Upper lobe of left lung (tissue), 6 donors: ENCODE data around the gene DERA. TPM values are rescaled to one million over a fixed set of nuclear protein-coding genes. Genes with fewer than 3 reads are reported as not detected.
"Not testable (repeated sequence)": the region's sequence is repeated elsewhere in the genome, so short reads cannot be mapped to it uniquely, and the experiment has no call there.

Experiments
- ATAC-seq, 2 donors: fragments of 200-7000 bp; cut with Tn5 transposase; one replicate each; pipeline ENCODE4 v1.9.1; 2022; ENCODE audit warnings: mild to moderate bottlenecking in 2 of 2, moderate library complexity in 2 of 2; ENCODE audit not compliant: low FRiP score in 2 of 2
- DNase-seq, 2 donors: peaks; one replicate each; pipeline ENCODE4 v3.0.0-alpha.2; 2019 to 2020
- H3K27ac ChIP-seq, 4 donors: fragments of 200-600 bp; sonication (generic); one replicate each; pipeline ENCODE4 v1.5.1; 2016 to 2019
- H3K27me3 ChIP-seq, 4 donors: fragments of 200-600 bp; sonication (generic); one replicate each; pipeline ENCODE4 v1.5.1; 2017 to 2019
- H3K36me3 ChIP-seq, 4 donors: fragments of 200-600 bp; sonication (generic); one replicate each; pipeline ENCODE4 v1.5.1; 2016 to 2019
- H3K4me1 ChIP-seq, 4 donors: fragments of 200-600 bp; sonication (generic); one replicate each; pipeline ENCODE4 v1.5.1; 2018 to 2019
- H3K4me3 ChIP-seq, 4 donors: fragments of 200-600 bp; sonication (generic); one replicate each; pipeline ENCODE4 v1.5.1; 2017 to 2019; ENCODE audit warnings: mild to moderate bottlenecking in 2 of 4, moderate library complexity in 1 of 4
- H3K9me3 ChIP-seq, 4 donors: fragments of 200-600 bp; sonication (generic); one replicate each; pipeline ENCODE4 v1.5.1; 2018 to 2019
- EP300 ChIP-seq, 4 donors: sonication (generic); formaldehyde crosslinking; IDR thresholded peaks; one replicate each; pipeline ENCODE4 v1.5.1; 2017; ENCODE audit warnings: antibody characterized with exemption in 4 of 4, control low read depth in 2 of 4
- POLR2A ChIP-seq, 4 donors: fragments of 450-650 bp; IDR thresholded peaks; one replicate each; pipeline ENCODE4 v1.5.1; 2016 to 2017; ENCODE audit warnings: antibody characterized with exemption in 4 of 4, mild to moderate bottlenecking in 2 of 4
- POLR2AphosphoS5 ChIP-seq, 2 donors: sonication (generic); formaldehyde crosslinking; IDR thresholded peaks; one replicate each; pipeline ENCODE4 v1.5.1; 2017; ENCODE audit warnings: antibody characterized with exemption in 2 of 2
- WGBS, 2 donors: methylation state at CpG; one replicate each; pipeline ENCODE4 v1.1.5; 2017 to 2018; 5-methylcytosine and 5-hydroxymethylcytosine counted together
- total RNA-seq, 6 donors: library from RNA; depleted of rRNA in 4 of 6; stranded (reverse); fragments of >200 nt in 4 of 6; gene quantifications; one replicate each; pipeline versions ENCODE4 v1.1.0 to v1.2.1, GENCODE V29; 2016 to 2021
- TF ChIP-seq, protein P1 (sequence below), 6 experiments: fragments of 450-650 bp in 4 of 6; fragments of 200-600 bp in 2 of 6; sonication (generic) in 2 of 6; IDR thresholded peaks; one replicate each; pipeline ENCODE4 v1.5.1; 2016 to 2019; ENCODE audit warnings: antibody characterized with exemption in 6 of 6
- donor health status: DM: no; HTN: no; CAD: no; lungs with moderate emphysema.
- donor health status: DM: no; HTN: yes; CAD: no; lungs with severe emphysema.

The DERA gene
- total RNA-seq, 6 donors from 2014 or later = 13.6 to 63.8 (median 39.2) TPM

- Histone ChIP-seq H3K4me3 (no peak overlapping the region), H3K9me3 (peaks cover 0 to 9% (median 0%) of the 10 kb centered on the region in 4 donors), H3K27ac (no peak overlapping the region), H3K27me3 (no peaks in the 10 kb centered on the region), H3K4me1 (no peaks in the 10 kb centered on the region), H3K36me3 (no peaks in the 10 kb centered on the region)
- TF ChIP-seq EP300 (IDR thresholded peaks at IDR 0.05) (no peak), POLR2A (IDR thresholded peaks at IDR 0.05) (no peak), POLR2AphosphoS5 (IDR thresholded peaks at IDR 0.05) (no peak)
- TF ChIP-seq, protein P1, sequence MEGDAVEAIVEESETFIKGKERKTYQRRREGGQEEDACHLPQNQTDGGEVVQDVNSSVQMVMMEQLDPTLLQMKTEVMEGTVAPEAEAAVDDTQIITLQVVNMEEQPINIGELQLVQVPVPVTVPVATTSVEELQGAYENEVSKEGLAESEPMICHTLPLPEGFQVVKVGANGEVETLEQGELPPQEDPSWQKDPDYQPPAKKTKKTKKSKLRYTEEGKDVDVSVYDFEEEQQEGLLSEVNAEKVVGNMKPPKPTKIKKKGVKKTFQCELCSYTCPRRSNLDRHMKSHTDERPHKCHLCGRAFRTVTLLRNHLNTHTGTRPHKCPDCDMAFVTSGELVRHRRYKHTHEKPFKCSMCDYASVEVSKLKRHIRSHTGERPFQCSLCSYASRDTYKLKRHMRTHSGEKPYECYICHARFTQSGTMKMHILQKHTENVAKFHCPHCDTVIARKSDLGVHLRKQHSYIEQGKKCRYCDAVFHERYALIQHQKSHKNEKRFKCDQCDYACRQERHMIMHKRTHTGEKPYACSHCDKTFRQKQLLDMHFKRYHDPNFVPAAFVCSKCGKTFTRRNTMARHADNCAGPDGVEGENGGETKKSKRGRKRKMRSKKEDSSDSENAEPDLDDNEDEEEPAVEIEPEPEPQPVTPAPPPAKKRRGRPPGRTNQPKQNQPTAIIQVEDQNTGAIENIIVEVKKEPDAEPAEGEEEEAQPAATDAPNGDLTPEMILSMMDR (IDR thresholded peaks at IDR 0.05) = no peak
- ATAC-seq (no peak), DNase-seq (no peak)
Observed at GRCh38 chr12:15937902-15938301, 26.8 kb downstream of the DERA start.

DNA sequence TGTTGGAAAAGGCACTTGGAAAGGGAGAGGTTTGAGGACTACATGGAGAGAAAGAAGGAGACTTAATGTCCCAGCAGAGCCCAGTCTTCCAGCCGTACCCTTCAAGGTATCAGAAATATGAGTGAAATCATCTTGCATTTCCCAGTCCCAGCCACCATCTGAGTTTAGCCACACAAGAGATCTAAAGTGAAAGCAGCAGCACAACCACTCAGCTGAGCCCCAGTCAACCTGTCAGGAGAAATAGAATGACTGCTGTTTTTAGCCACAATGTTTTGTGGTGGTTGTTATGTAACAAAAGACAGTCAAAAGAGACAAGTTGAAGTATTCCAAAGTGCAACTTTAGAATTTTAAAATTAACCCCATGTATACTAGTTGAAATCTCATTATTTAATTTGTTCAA lies 28.0 kb downstream of the DERA start:
- H3K27me3 ChIP-seq = no peaks in the 10 kb centered on the region
- H3K4me1 ChIP-seq = no peaks in the 10 kb centered on the region
- 96 to 100% methylated on average over 1 of the region's 1 CpG for WGBS, 2 donors
- no peak overlapping the region for H3K4me3 ChIP-seq
- no peak overlapping the region for H3K27ac ChIP-seq
- TF ChIP-seq, protein P1 (IDR thresholded peaks at IDR 0.05) = no peak
- TF ChIP-seq EP300 (IDR thresholded peaks at IDR 0.05) (no peak), POLR2AphosphoS5 (IDR thresholded peaks at IDR 0.05) (no peak), POLR2A (IDR thresholded peaks at IDR 0.05) (no peak)
- no peak for DNase-seq
- no peak for ATAC-seq
- H3K36me3 ChIP-seq = no peaks in the 10 kb centered on the region
- peaks cover 0 to 9% (median 0%) of the 10 kb centered on the region in 4 donors for H3K9me3 ChIP-seq

DNA sequence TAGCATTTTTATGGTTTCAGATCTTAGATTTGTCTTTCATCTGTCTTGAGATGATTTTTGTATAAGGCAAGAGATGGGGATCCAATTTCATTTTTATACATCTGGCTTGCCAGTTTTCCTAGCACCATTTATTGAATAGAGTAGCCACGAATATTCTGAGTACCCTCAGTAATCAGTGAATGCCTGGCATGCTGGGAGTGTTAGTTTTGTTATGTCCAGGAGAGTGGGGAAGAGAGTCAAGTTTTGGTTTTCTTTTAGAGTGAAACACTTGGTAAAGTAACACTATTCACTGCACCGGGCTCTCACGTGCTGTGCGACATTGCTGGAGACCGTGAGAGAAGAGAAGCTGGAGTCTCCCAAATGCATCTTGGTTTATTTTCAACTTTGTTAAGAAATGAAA lies 31.3 kb downstream of the DERA start:
- no peaks in the 10 kb centered on the region for H3K36me3 ChIP-seq
- DNase-seq (no peak), ATAC-seq (no peak)
- no peak overlapping the region for H3K4me3 ChIP-seq
- no peaks in the 10 kb centered on the region for H3K27me3 ChIP-seq
- peaks cover 0 to 9% (median 0%) of the 10 kb centered on the region in 4 donors for H3K9me3 ChIP-seq
- no peak for TF ChIP-seq EP300 (IDR thresholded peaks at IDR 0.05)
- no peak for TF ChIP-seq POLR2A (IDR thresholded peaks at IDR 0.05)
- TF ChIP-seq POLR2AphosphoS5 (IDR thresholded peaks at IDR 0.05) = no peak
- TF ChIP-seq, protein P1 (IDR thresholded peaks at IDR 0.05) = no peak
- WGBS, 2 donors = 95% methylated on average over 5 of the region's 5 CpGs
- no peak overlapping the region for H3K27ac ChIP-seq
- no peaks in the 10 kb centered on the region for H3K4me1 ChIP-seq

- not testable (repeated sequence) for H3K36me3 ChIP-seq, H3K9me3 ChIP-seq, ATAC-seq, H3K27ac ChIP-seq, H3K4me1 ChIP-seq, H3K27me3 ChIP-seq, H3K4me3 ChIP-seq, DNase-seq
- WGBS, 2 donors = 92 to 97% methylated on average over 5 of the region's 5 CpGs
Observed at GRCh38 chr12:15943519-15943918, 32.4 kb downstream of the DERA start.

DNA sequence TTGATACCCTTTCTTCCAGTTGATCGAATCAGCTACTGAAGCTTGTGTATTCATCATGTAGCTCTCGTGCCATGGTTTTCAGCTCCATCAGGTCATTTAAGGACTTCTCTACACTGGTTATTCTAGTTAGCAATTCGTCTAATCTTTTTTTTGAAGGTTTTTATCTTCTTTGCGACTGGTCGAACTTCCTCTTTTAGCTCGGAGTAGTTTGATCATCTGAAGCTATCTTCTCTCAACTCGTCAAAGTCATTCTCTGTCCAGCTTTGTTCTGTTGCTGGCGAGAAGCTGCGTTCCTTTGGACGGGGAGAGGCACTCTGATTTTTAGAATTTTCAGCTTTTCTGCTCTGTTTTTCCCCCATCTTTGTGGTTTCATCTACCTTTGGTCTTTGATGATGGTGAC lies 37.3 kb downstream of the DERA start:
- H3K9me3 ChIP-seq, H3K36me3 ChIP-seq, DNase-seq, ATAC-seq, H3K4me3 ChIP-seq, H3K4me1 ChIP-seq, H3K27me3 ChIP-seq, H3K27ac ChIP-seq: not testable (repeated sequence)
- WGBS, 2 donors = 97% methylated on average over 10 of the region's 10 CpGs

- WGBS, 2 donors = 74 to 80% methylated on average over 4 of the region's 4 CpGs
- Histone ChIP-seq H3K27ac (no peak overlapping the region), H3K9me3 (no peaks in the 10 kb centered on the region), H3K27me3 (no peaks in the 10 kb centered on the region), H3K4me3 (no peak overlapping the region), H3K4me1 (no peaks in the 10 kb centered on the region), H3K36me3 (peaks cover 0 to 10% (median 3%) of the 10 kb centered on the region in 4 donors)
- TF ChIP-seq, protein P1 (IDR thresholded peaks at IDR 0.05) = no peak
- TF ChIP-seq EP300 (IDR thresholded peaks at IDR 0.05) (no peak), POLR2AphosphoS5 (IDR thresholded peaks at IDR 0.05) (no peak), POLR2A (IDR thresholded peaks at IDR 0.05) (no peak)
- no peak for DNase-seq
- no peak for ATAC-seq
Observed at GRCh38 chr12:15955281-15955680, 44.1 kb downstream of the DERA start.
